Umbilical cord (tissue), 2 donors: ENCODE data around the gene OVCA2. TPM values are rescaled to one million over a fixed set of nuclear protein-coding genes. Genes with fewer than 3 reads are reported as not detected.
A peak's percentile ranks its signal among the peaks of the same experiment; 100 is the strongest.

Experiments used
- DNase-seq: peaks from one replicate; pipeline ENCODE4 v3.0.0-alpha.2; 2015; ENCODE audit warnings: low spot score
- total RNA-seq: library from RNA; depleted of rRNA; stranded (reverse); fragments of >200 nt; gene quantifications from one replicate; pipeline ENCODE4 v1.2.3, GENCODE V29; 2014; ENCODE audit warnings: low replicate concordance; ENCODE audit not compliant: insufficient read depth

OVCA2 gene
- total RNA-seq, 1 donor from 2014 or later = 22.6 TPM

DNA sequence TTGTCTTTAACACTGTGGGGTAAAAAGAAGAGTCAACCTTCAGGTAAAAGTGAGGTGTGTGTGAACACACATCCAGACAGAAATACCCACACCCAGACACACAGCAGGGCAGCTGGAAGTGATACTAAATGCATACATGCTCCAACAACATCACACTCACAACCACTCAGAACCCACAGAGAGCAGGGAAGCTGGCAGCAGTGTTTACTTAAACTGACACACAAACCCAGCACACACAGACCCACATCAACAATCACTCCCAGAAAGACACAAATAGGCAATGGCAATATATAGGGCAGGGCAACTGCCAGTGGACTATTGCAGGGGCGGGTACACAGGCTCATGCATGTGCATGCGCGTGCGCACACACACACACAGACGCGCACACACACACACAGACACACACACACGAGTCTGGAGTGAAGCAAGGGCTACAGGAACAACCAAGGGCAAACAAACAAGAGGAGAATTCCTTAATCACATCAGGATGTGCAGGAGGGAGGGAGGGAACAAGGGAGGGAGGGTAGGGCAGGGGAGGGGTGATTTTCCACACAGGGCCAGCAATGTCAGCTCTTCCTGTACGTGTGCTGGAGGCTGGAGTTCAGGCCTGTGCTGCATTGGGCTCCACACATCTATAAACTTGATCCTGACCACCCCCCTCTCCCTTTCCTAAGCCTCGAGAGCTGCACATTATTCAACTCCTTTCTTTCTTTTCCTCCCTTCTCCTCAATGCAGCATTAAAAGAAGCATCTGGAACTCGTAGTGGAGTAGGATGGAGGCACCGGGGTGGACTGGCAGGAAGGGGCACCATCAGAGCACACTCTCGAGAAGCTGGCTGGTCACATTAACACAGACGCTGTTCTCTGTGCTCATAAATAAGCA, 43.2 kb downstream of the OVCA2 start:
- peak; percentile 88 for DNase-seq

DNA sequence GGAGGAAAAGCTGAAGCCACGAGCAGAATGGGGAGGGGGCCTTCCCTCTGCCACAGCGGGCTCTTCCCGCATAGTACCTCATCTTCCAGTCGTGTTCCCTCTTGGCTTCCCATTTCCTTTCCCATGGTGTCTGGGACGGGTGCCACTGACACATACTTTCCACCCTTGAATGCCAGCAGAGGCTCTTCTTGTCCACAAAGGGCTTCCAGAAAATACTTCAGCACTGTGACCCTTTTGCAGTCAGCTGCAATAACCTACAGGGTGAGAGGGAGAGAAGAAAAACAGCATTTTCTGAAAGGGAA, 43.8 kb downstream of the OVCA2 start:
- peak; percentile 68 for DNase-seq

GRCh38 chr17:2086306-2086705, 44.5 kb downstream of the OVCA2 start:
- no peak for DNase-seq

GRCh38 chr17:2087597-2088211, 45.9 kb downstream of the OVCA2 start:
- peak; percentile 65 for DNase-seq

DNA sequence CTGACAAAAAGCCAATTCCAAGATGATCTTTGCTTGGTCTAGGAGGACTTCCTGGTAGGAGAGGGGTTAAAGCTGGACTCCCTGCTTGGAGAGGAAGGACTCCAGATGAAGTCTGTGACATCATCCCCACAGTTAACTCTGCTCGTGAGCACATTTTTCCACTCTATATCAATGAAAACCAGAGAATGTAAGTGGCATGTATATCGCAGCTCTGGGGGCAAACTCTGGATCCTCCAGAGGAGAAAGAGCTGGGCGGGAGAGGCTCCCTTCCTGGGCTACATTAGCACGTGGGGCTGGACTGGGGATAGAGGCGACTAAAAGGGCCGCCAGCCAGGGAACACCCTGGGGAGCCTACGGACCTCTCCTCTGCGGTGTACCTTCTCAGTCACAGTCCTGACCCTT, 47.2 kb downstream of the OVCA2 start:
- peak; percentile 88 for DNase-seq

DNA sequence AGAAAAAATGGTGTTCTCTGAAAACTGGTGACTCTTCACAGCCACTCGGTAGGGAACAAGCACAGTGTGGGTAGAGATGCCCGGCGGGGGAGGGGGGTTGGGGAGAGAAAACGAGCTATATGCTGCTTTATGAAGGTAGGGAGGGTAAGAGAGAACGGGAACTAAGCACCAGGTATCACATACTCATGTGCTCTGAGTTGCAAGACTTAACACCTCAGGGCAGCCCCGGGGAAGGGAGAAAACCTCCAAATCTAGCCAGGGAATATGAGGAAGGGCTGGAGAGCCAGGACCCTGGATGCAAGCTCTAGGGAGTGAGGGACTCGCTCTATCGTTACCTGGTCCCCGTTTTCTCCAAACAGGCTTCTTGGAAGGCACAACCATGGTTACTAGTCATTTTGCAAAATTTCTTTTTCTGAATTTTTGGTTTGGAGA, 48.4 kb downstream of the OVCA2 start:
- DNase-seq = no peak

- peak; percentile 93 for DNase-seq
Observed at GRCh38 chr17:2090804-2091534, 49.1 kb downstream of the OVCA2 start.

- no peak for DNase-seq
Observed at GRCh38 chr17:2092253-2092652, 50.4 kb downstream of the OVCA2 start.

Other genes with a start within 250 kb of the OVCA2 start
- 42.9 TPM for gene SMYD4, start 212.1 kb upstream of the OVCA2 start, total RNA-seq
- 22.4 TPM for gene RPA1, start 212.0 kb upstream of the OVCA2 start, total RNA-seq
- gene RTN4RL1, start 16.7 kb upstream of the OVCA2 start, total RNA-seq = not detected
- gene DPH1, start 11.9 kb upstream of the OVCA2 start, total RNA-seq = 13.0 TPM
- 19.0 TPM for gene HIC1, start 13.1 kb downstream of the OVCA2 start, total RNA-seq